Measurements from ENCODE around the gene PHLDA1. TPM values are rescaled to one million over a fixed set of nuclear protein-coding genes. Genes with fewer than 3 reads are reported as not detected.

Gene PHLDA1
- total RNA-seq, 4 donors from 2014 or later = 4.2 to 8.4 (median 7.0) TPM

DNA sequence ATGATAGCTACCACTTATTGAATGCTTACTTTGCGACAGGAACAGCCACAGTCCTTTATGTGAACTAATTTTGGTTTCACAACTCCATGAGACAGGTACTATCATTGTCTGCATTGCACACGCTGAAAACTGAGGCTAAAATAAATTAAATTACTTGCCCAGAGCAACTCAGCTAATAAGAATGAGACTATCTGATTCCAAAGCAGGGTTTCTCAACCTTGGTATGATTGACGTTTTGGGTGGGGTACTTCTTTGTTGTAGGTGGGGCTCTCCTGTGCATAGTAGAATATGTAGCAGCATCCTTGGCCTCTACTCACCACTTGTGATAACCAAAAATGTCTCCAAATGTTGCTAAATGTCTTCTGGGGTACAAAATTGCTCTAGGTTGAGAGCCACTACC is 9.1 kb downstream of the PHLDA1 start:
- TF ChIP-seq EP300 (IDR thresholded peaks at IDR 0.05; ENCODE audit: low read depth) (no peak), POLR2AphosphoS5 (IDR thresholded peaks at IDR 0.05) (no peak), POLR2A (IDR thresholded peaks at IDR 0.05) (no peak)
- TF ChIP-seq, protein P1, sequence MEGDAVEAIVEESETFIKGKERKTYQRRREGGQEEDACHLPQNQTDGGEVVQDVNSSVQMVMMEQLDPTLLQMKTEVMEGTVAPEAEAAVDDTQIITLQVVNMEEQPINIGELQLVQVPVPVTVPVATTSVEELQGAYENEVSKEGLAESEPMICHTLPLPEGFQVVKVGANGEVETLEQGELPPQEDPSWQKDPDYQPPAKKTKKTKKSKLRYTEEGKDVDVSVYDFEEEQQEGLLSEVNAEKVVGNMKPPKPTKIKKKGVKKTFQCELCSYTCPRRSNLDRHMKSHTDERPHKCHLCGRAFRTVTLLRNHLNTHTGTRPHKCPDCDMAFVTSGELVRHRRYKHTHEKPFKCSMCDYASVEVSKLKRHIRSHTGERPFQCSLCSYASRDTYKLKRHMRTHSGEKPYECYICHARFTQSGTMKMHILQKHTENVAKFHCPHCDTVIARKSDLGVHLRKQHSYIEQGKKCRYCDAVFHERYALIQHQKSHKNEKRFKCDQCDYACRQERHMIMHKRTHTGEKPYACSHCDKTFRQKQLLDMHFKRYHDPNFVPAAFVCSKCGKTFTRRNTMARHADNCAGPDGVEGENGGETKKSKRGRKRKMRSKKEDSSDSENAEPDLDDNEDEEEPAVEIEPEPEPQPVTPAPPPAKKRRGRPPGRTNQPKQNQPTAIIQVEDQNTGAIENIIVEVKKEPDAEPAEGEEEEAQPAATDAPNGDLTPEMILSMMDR (IDR thresholded peaks at IDR 0.05) = no peak
- intact Hi-C loops (cut with DNase I; ENCODE audit: low total_unique reads) = no loop called here
- 79 to 93% methylated on average over 3 of the region's 3 CpGs for WGBS, 2 donors (ENCODE audit: low coverage in 1 of 2)
- Histone ChIP-seq H3K9me3 (no peaks in the 10 kb centered on the region), H3K4me1 (no peaks in the 10 kb centered on the region), H3K27ac (no peak overlapping the region), H3K36me3 (no peaks in the 10 kb centered on the region), H3K27me3 (peaks cover 4% of the 10 kb centered on the region), H3K4me3 (no peak overlapping the region)
- no peak for DNase-seq
- in situ Hi-C loops (cut with MboI; ENCODE audit: low pct_ligation_motif_present in 1 of 4, low pct_unique_long_range_greater_than_20kb in 1 of 4, low sequenced_read_pairs in 3 of 4) = no loop called here

DNA sequence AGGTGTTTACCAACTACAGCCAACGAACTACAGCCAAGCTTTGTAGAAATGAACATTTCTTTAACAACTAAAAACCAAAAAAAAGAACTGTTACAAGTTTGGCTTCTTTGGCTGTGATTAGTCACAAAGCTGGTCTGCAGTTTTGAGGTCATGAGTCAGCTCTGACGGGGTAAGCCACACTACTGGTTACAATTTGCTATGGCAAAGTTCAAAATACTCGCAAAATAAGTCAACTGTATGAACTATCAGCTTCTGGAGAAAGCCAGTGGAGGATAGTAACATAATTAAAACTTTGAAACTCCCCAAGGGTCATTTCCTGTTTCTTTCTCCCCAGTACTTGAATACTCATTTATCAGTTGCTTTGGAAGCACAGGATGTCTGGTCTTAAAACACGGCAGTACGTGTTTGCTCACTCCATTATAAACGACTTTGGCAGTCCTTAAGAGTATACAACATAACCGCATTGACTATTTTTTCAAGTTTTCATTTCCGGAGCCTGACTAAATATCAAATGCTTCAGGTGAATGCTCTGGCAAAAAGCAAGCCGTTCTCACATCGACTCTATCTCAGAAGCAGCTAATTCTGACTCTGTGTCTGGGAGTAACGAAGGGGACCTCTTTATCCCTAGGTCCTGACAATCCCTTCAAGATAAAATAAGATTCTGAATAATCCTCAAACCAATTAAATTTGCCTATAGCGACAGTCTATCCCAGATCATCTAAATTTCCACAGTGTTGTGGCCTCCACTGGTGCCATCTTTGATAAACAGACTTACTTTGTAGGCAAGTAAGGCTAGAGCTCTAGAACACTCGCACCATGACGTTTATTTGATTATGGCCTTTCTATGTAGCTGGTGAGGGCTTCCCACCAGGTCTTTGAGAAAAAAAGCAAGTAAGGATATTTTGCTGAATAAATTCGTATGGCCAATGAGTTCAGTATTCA is 10.6 kb downstream of the PHLDA1 start:
- WGBS, 2 donors (ENCODE audit: low coverage in 1 of 2) = 54 to 55% methylated on average over 14 to 15 of the region's 15 CpGs

DNA sequence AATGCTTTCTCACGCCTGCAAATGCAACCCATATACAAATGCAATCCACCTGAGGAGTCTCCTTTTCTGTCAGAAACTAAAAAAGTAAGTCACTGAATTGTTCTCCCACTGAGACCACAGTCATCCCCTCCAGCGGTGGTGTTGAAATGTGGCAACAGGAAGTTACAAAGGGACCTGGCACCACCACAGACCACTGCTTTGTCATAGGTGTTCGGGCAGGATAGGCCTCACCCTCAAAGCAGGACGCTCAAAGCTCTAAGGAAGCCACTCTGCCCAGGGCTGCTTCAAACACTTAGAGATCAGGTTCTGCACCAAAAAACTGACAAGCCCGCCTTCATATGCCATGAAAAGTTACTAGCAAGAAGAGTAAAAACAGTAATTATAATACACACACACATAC is 11.3 kb downstream of the PHLDA1 start:
- H3K4me1 ChIP-seq = no peaks in the 10 kb centered on the region
- in situ Hi-C loops (cut with MboI; ENCODE audit: low pct_ligation_motif_present in 1 of 4, low pct_unique_long_range_greater_than_20kb in 1 of 4, low sequenced_read_pairs in 3 of 4) = no loop called here
- peak; percentile 49 for DNase-seq
- H3K9me3 ChIP-seq = no peaks in the 10 kb centered on the region
- TF ChIP-seq POLR2A (IDR thresholded peaks at IDR 0.05) (no peak), POLR2AphosphoS5 (IDR thresholded peaks at IDR 0.05) (no peak), EP300 (IDR thresholded peaks at IDR 0.05; ENCODE audit: low read depth) (no peak)
- TF ChIP-seq, protein P1 (IDR thresholded peaks at IDR 0.05) = no peak
- no peaks in the 10 kb centered on the region for H3K36me3 ChIP-seq
- peak overlapping the region; percentile 20 to 63 (median 56) for H3K27ac ChIP-seq
- WGBS, 2 donors (ENCODE audit: low coverage in 1 of 2) = 69 to 89% methylated on average over 3 to 5 of the region's 5 CpGs
- peaks cover 3% of the 10 kb centered on the region for H3K27me3 ChIP-seq
- intact Hi-C loops (cut with DNase I; ENCODE audit: low total_unique reads) = no loop called here
- no peak overlapping the region for H3K4me3 ChIP-seq

More for the DNA sequence above, 10.6 kb downstream of the PHLDA1 start:
- in situ Hi-C loops (cut with MboI; ENCODE audit: low pct_ligation_motif_present in 1 of 4, low pct_unique_long_range_greater_than_20kb in 1 of 4, low sequenced_read_pairs in 3 of 4) (no loop called here), intact Hi-C loops (cut with DNase I; ENCODE audit: low total_unique reads) (no loop called here)
- no peak overlapping the region for H3K4me3 ChIP-seq
- TF ChIP-seq POLR2AphosphoS5 (IDR thresholded peaks at IDR 0.05) = peak in 1 of 3 donors; percentile 4
- TF ChIP-seq POLR2A (IDR thresholded peaks at IDR 0.05) = no peak
- TF ChIP-seq, protein P1 (IDR thresholded peaks at IDR 0.05) = no peak
- TF ChIP-seq EP300 (IDR thresholded peaks at IDR 0.05; ENCODE audit: low read depth) = no peak
- H3K36me3 ChIP-seq = no peaks in the 10 kb centered on the region
- DNase-seq = peak; percentile 20
- H3K27me3 ChIP-seq = peaks cover 3% of the 10 kb centered on the region
- no peaks in the 10 kb centered on the region for H3K9me3 ChIP-seq
- H3K4me1 ChIP-seq = no peaks in the 10 kb centered on the region
- H3K27ac ChIP-seq = peak overlapping the region; percentile 20 to 63 (median 56)

DNA sequence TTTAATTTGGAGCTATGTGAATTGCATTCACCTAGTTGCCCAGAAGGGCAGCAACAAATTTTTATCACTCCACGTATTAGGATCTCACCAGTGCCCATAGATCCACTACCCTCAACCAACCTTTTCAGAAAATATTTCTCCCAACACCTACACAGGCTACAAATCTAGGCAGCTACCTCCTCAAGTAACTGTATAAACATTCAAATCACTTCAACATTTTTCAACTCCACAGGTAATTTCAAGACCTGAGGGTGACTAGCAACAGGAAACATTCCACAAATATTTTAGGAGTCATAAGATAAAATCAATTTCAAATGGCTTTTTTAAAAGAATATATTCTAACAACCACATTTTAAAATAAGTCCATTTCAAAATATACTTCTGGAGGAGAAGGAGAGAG is 12.9 kb downstream of the PHLDA1 start:
- H3K9me3 ChIP-seq = no peaks in the 10 kb centered on the region
- WGBS, 2 donors (ENCODE audit: low coverage in 1 of 2) = 88 to 100% methylated on average over 1 of the region's 1 CpG
- peaks cover 3% of the 10 kb centered on the region for H3K27me3 ChIP-seq
- TF ChIP-seq, protein P1 (IDR thresholded peaks at IDR 0.05) = no peak
- TF ChIP-seq EP300 (IDR thresholded peaks at IDR 0.05; ENCODE audit: low read depth) = no peak
- TF ChIP-seq POLR2A (IDR thresholded peaks at IDR 0.05) = no peak
- no peak for TF ChIP-seq POLR2AphosphoS5 (IDR thresholded peaks at IDR 0.05)
- no peak overlapping the region for H3K4me3 ChIP-seq
- peaks cover 0 to 6% (median 1%) of the 10 kb centered on the region in 4 donors for H3K4me1 ChIP-seq
- H3K36me3 ChIP-seq = no peaks in the 10 kb centered on the region
- in situ Hi-C loops (cut with MboI; ENCODE audit: low pct_ligation_motif_present in 1 of 4, low pct_unique_long_range_greater_than_20kb in 1 of 4, low sequenced_read_pairs in 3 of 4) (no loop called here), intact Hi-C loops (cut with DNase I; ENCODE audit: low total_unique reads) (no loop called here)
- H3K27ac ChIP-seq = no peak overlapping the region
- DNase-seq = no peak

Measured in transverse colon (tissue), 4 donors.